ENCODE measurements around the gene APC. TPM values are rescaled to one million over a fixed set of nuclear protein-coding genes. Genes with fewer than 3 reads are reported as not detected.
"Not testable (repeated sequence)": the region's sequence is repeated elsewhere in the genome, so short reads cannot be mapped to it uniquely, and the experiment has no call there.

The APC gene
- total and polyA plus RNA-seq, 8 donors = 32.2 to 52.0 (median 43.2) TPM

GRCh38 chr5:112713206-112713605 lies 24.5 kb upstream of the APC start:
- Histone ChIP-seq H3K4me3 (no peak overlapping the region), H3K27me3 (no peaks in the 10 kb centered on the region), H3K27ac (no peak overlapping the region), H3K4me1 (peaks cover 7 to 68% of the 10 kb centered on the region in 2 donors), H3K36me3 (no peaks in the 10 kb centered on the region), H3K9me3 (no peaks in the 10 kb centered on the region)
- ATAC-seq (no peak), DNase-seq (no peak)
- intact Hi-C loops (cut with DNase I) = no loop called here
- TF ChIP-seq, protein P1, sequence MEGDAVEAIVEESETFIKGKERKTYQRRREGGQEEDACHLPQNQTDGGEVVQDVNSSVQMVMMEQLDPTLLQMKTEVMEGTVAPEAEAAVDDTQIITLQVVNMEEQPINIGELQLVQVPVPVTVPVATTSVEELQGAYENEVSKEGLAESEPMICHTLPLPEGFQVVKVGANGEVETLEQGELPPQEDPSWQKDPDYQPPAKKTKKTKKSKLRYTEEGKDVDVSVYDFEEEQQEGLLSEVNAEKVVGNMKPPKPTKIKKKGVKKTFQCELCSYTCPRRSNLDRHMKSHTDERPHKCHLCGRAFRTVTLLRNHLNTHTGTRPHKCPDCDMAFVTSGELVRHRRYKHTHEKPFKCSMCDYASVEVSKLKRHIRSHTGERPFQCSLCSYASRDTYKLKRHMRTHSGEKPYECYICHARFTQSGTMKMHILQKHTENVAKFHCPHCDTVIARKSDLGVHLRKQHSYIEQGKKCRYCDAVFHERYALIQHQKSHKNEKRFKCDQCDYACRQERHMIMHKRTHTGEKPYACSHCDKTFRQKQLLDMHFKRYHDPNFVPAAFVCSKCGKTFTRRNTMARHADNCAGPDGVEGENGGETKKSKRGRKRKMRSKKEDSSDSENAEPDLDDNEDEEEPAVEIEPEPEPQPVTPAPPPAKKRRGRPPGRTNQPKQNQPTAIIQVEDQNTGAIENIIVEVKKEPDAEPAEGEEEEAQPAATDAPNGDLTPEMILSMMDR (IDR thresholded peaks at IDR 0.05) = no peak

- H3K27me3 ChIP-seq; H3K4me3 ChIP-seq; ATAC-seq; intact Hi-C loops (cut with DNase I); H3K27ac ChIP-seq; H3K36me3 ChIP-seq; DNase-seq; H3K9me3 ChIP-seq: not testable (repeated sequence)
- peaks cover 0 to 32% of the 10 kb centered on the region in 2 donors for H3K4me1 ChIP-seq
These were observed 20.8 kb upstream of the APC start for GRCh38 chr5:112716895-112717294.

DNA sequence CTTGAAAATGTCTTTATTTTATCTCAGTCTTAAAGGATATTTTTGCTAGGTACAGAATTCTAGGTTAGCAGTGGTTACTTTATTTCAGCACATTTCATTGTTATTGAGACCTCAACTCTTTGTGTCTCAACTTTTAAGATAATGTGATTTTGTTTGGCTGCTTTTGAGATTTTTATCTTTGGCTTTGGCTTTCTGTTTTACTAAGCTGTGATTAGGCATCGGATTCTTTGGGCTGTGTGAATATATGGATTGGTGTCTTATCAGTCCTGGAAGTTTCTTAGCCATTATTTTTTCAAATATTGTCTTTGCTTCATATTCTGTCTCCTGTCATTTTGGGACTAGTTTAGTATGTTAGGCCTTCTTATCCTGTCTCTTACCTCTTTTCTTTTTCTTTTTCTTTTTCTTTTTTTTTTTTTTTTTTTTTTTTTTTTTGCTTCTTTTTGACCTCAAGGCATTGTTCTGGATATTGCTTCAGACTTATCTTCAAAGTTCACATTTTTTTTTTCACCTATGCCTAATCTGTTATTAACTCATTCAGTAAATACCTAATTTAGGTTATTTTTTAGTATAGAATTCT lies 20.1 kb upstream of the APC start:
- Histone ChIP-seq H3K4me3 (no peak overlapping the region), H3K27me3 (no peaks in the 10 kb centered on the region), H3K36me3 (no peaks in the 10 kb centered on the region), H3K27ac (no peak overlapping the region), H3K4me1 (peaks cover 0 to 29% of the 10 kb centered on the region in 2 donors), H3K9me3 (no peaks in the 10 kb centered on the region)
- intact Hi-C loops (cut with DNase I) = no loop called here
- no peak for DNase-seq
- TF ChIP-seq, protein P1 (IDR thresholded peaks at IDR 0.05) = no peak
- no peak for ATAC-seq

GRCh38 chr5:112718344-112718743 lies 19.3 kb upstream of the APC start:
- intact Hi-C loops (cut with DNase I) = no loop called here
- no peak for DNase-seq
- H3K27ac ChIP-seq = no peak overlapping the region
- H3K36me3 ChIP-seq = no peaks in the 10 kb centered on the region
- H3K4me3 ChIP-seq = no peak overlapping the region
- TF ChIP-seq, protein P1 (IDR thresholded peaks at IDR 0.05) = no peak
- no peaks in the 10 kb centered on the region for H3K9me3 ChIP-seq
- peaks cover 0 to 28% of the 10 kb centered on the region in 2 donors for H3K4me1 ChIP-seq
- ATAC-seq = no peak
- no peaks in the 10 kb centered on the region for H3K27me3 ChIP-seq

GRCh38 chr5:112720576-112720975 lies 17.1 kb upstream of the APC start:
- no peak overlapping the region for H3K4me3 ChIP-seq
- TF ChIP-seq, protein P1 (IDR thresholded peaks at IDR 0.05) = no peak
- no peaks in the 10 kb centered on the region for H3K9me3 ChIP-seq
- no peaks in the 10 kb centered on the region for H3K36me3 ChIP-seq
- intact Hi-C loops (cut with DNase I) = no loop called here
- no peaks in the 10 kb centered on the region for H3K27me3 ChIP-seq
- H3K4me1 ChIP-seq = peaks cover 0 to 15% of the 10 kb centered on the region in 2 donors
- no peak for ATAC-seq
- no peak overlapping the region for H3K27ac ChIP-seq
- no peak for DNase-seq

DNA sequence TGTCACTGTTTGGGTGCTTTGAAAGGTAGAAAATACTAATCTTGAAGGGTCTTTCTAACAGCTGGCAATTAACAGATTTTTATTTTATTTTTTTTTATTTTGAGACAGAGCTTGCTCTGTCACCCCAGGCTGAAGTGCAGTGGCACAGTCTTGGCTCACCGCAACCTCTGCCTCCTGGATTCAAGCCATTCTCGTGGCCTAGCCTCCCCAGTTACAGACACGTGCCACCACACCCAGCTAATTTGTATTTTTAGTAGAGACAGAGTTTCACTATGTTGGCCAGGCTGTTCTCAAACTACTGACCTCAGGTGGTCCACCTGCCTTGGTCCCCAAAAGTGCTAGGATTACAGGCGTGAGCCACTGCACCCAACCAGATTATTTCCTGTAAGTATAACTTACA lies 12.8 kb upstream of the APC start:
- no peaks in the 10 kb centered on the region for H3K36me3 ChIP-seq
- H3K4me1 ChIP-seq = peaks cover 0 to 5% of the 10 kb centered on the region in 2 donors
- H3K27me3 ChIP-seq = no peaks in the 10 kb centered on the region
- intact Hi-C loops (cut with DNase I) = no loop called here
- H3K27ac ChIP-seq = no peak overlapping the region
- DNase-seq (no peak), ATAC-seq (no peak)
- no peaks in the 10 kb centered on the region for H3K9me3 ChIP-seq
- TF ChIP-seq, protein P1 (IDR thresholded peaks at IDR 0.05) = no peak
- no peak overlapping the region for H3K4me3 ChIP-seq

All from left lung (tissue), 10 donors.